ENCODE measurements around the gene CMIP. TPM values are rescaled to one million over a fixed set of nuclear protein-coding genes. Genes with fewer than 3 reads are reported as not detected.

The CMIP gene
- total RNA-seq, 1 donor from 2014 or later: 163 TPM

DNA sequence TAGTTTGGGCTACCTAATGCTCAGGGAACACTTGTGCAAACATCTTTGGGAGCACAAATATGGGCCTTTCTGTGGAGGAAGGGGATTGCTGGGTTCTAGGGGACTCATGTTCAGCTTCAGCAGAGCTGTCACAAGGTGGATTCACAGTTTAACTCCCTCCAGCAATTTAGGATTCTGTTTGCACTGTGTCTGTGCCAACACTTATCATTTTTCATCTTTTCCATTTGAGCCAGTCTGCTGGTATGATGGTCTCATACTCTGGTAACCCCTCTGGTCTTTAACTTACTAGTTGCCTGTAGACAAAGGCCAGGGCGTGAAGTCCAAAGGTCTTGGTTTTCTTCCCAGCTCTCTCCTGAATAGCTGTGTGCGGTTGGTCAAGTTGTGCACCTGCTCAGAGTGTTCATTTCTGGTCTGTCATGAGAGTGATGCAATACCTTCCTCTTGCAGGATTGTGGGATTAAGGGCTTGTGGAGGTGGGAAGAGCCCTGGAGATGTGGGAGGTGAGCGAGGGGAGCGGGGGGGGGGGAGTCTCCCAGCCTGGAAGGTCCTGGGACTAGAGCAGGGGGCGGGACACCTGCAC, 152.6 kb downstream of the CMIP start:
- Mint-ChIP-seq H3K27ac (ENCODE audit: unreplicated experiment) (no peak overlapping the region), H3K9me3 (ENCODE audit: unreplicated experiment) (peaks cover 10% of the 10 kb centered on the region), H3K4me1 (ENCODE audit: low read depth, unreplicated experiment) (peaks cover 29% of the 10 kb centered on the region), H3K36me3 (ENCODE audit: unreplicated experiment) (no peaks in the 10 kb centered on the region), H3K27me3 (ENCODE audit: unreplicated experiment) (peaks cover 16% of the 10 kb centered on the region), H3K4me3 (ENCODE audit: unreplicated experiment) (no peak overlapping the region)
- DNase-seq: no peak
- TF ChIP-seq, protein P1, sequence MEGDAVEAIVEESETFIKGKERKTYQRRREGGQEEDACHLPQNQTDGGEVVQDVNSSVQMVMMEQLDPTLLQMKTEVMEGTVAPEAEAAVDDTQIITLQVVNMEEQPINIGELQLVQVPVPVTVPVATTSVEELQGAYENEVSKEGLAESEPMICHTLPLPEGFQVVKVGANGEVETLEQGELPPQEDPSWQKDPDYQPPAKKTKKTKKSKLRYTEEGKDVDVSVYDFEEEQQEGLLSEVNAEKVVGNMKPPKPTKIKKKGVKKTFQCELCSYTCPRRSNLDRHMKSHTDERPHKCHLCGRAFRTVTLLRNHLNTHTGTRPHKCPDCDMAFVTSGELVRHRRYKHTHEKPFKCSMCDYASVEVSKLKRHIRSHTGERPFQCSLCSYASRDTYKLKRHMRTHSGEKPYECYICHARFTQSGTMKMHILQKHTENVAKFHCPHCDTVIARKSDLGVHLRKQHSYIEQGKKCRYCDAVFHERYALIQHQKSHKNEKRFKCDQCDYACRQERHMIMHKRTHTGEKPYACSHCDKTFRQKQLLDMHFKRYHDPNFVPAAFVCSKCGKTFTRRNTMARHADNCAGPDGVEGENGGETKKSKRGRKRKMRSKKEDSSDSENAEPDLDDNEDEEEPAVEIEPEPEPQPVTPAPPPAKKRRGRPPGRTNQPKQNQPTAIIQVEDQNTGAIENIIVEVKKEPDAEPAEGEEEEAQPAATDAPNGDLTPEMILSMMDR (IDR thresholded peaks at IDR 0.05; ENCODE audit: partially characterized antibody, unreplicated experiment): no peak

DNA sequence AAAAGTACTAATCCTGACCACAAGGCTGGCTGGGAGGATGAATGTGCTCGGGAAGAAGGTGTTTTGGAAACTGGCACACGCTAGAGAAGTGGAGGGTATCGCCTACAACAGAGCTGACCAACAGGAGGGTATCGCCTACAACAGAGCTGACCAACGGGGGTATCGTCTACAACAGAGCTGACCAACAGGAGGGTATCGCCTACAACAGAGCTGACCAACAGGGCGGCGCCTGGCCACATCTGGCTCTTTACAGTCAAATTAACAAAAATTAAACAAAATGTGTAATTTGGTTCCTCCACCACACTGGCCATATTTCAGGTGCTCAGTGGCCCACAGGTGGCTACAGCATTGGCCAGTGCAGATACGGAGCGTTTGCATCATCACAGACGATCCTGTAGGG, 153.5 kb downstream of the CMIP start:
- H3K4me1 Mint-ChIP-seq (ENCODE audit: low read depth, unreplicated experiment): peaks cover 34% of the 10 kb centered on the region
- DNase-seq: no peak

DNA sequence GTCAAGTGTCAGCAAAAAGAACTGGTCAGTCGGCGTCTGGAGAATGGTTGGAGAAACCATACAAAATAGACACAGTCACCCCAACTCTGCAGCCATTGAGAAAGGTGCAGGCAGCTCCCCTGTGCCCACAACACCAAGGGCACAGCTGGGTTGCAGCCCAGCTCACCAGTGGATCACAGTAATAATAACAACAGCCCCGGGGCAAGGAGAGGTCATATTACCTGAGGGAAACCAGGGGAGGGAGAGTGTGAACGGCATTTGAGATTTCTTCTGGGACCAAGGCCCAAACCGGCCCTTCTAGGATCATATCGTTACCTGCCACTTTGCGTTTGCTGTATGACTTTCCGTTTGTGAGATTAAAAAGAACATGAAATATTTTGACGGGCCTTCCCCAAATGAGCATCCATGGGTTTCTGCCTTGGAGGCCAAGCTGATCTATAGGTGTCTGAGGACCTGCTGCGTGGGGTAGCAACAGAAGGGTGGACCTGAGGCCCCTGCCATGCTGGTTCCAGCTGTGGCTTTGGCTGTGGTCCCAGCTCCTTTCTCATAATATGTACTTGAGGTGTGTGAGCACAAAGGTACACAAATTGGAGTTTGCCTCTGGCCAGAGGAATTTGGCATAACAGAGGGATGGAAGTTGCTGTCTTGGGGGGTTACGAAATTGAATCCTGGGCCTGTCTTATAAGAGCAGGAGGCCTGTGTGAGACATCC, 154.6 kb downstream of the CMIP start:
- Mint-ChIP-seq H3K4me3 (ENCODE audit: unreplicated experiment) (peak overlapping the region; percentile 20), H3K36me3 (ENCODE audit: unreplicated experiment) (peaks cover 4% of the 10 kb centered on the region), H3K27me3 (ENCODE audit: unreplicated experiment) (peaks cover 16% of the 10 kb centered on the region), H3K27ac (ENCODE audit: unreplicated experiment) (peak overlapping the region; percentile 53), H3K4me1 (ENCODE audit: low read depth, unreplicated experiment) (peaks cover 34% of the 10 kb centered on the region), H3K9me3 (ENCODE audit: unreplicated experiment) (peaks cover 12% of the 10 kb centered on the region)
- TF ChIP-seq, protein P1 (IDR thresholded peaks at IDR 0.05; ENCODE audit: partially characterized antibody, unreplicated experiment): no peak
- no peak for DNase-seq

More for the DNA sequence above, 153.5 kb downstream of the CMIP start:
- TF ChIP-seq, protein P1 (IDR thresholded peaks at IDR 0.05; ENCODE audit: partially characterized antibody, unreplicated experiment): peak; percentile 15
- Mint-ChIP-seq H3K36me3 (ENCODE audit: unreplicated experiment) (no peaks in the 10 kb centered on the region), H3K9me3 (ENCODE audit: unreplicated experiment) (peaks cover 10% of the 10 kb centered on the region), H3K4me3 (ENCODE audit: unreplicated experiment) (no peak overlapping the region), H3K27ac (ENCODE audit: unreplicated experiment) (no peak overlapping the region), H3K27me3 (ENCODE audit: unreplicated experiment) (peaks cover 16% of the 10 kb centered on the region)

DNA sequence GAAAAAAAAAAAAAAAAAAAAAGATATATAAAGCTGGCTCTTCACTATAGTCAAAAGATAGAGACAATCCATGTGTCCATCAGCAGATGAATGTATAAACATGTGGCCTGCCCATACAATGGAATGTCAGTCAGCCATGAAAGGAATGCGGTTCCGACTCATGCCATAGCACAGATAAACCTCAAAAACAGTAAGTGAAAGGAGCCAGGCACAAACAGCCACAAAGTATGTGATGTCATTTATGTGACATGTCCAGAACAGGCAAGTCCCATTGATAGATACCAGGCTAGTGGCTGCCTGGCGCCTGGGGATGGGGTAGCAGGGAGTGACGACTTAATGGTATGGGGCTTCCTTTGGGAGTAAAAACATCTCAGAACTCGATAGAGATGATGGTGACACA, 155.7 kb downstream of the CMIP start:
- H3K4me1 Mint-ChIP-seq (ENCODE audit: low read depth, unreplicated experiment): peaks cover 40% of the 10 kb centered on the region
- TF ChIP-seq, protein P1 (IDR thresholded peaks at IDR 0.05; ENCODE audit: partially characterized antibody, unreplicated experiment): no peak
- peaks cover 18% of the 10 kb centered on the region for H3K27me3 Mint-ChIP-seq (ENCODE audit: unreplicated experiment)
- peaks cover 4% of the 10 kb centered on the region for H3K36me3 Mint-ChIP-seq (ENCODE audit: unreplicated experiment)
- H3K9me3 Mint-ChIP-seq (ENCODE audit: unreplicated experiment): peaks cover 12% of the 10 kb centered on the region
- H3K4me3 Mint-ChIP-seq (ENCODE audit: unreplicated experiment): peak overlapping the region; percentile 26
- no peak for DNase-seq
- H3K27ac Mint-ChIP-seq (ENCODE audit: unreplicated experiment): no peak overlapping the region

DNA sequence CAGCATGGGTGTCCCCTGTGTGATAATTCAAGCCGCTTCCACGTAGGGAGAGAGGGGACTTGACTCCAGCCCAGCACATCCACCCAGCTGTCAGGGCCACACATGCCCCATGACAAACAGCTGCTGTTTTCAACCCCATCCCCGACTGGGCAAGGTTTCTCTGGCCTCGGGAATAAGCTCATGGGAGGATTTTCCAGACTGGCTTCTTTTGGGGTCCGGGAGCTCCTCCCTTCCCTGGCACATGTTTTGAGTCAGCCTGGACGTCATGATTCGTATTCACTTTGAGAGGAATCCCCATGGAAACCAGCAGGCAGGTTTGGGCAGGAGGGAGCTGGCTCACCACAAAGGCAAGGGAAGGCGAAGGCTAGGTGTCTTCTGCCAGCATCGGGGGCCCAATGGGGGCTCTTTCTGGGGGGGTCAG, 156.4 kb downstream of the CMIP start:
- H3K4me3 Mint-ChIP-seq (ENCODE audit: unreplicated experiment): no peak overlapping the region
- H3K27ac Mint-ChIP-seq (ENCODE audit: unreplicated experiment): peak overlapping the region; percentile 56
- no peak for DNase-seq
- H3K27me3 Mint-ChIP-seq (ENCODE audit: unreplicated experiment): peaks cover 22% of the 10 kb centered on the region
- peaks cover 47% of the 10 kb centered on the region for H3K4me1 Mint-ChIP-seq (ENCODE audit: low read depth, unreplicated experiment)
- peaks cover 4% of the 10 kb centered on the region for H3K36me3 Mint-ChIP-seq (ENCODE audit: unreplicated experiment)
- peaks cover 17% of the 10 kb centered on the region for H3K9me3 Mint-ChIP-seq (ENCODE audit: unreplicated experiment)
- TF ChIP-seq, protein P1 (IDR thresholded peaks at IDR 0.05; ENCODE audit: partially characterized antibody, unreplicated experiment): no peak

Data from glutamatergic neuron (in vitro differentiated cells).